DMS114 treated with DMSO at 0.1 percent for 48 hours (cell line): ENCODE measurements around the gene C1QTNF9B.
"Not testable (repeated sequence)": the region's sequence is repeated elsewhere in the genome, so short reads cannot be mapped to it uniquely, and the experiment has no call there.

ENCODE experiments used
- DNase-seq: peaks from one replicate; lab custom pipeline; 2025; ENCODE audit not compliant: unreplicated experiment; lab: John Stamatoyannopoulos, UW

C1QTNF9B gene

DNA sequence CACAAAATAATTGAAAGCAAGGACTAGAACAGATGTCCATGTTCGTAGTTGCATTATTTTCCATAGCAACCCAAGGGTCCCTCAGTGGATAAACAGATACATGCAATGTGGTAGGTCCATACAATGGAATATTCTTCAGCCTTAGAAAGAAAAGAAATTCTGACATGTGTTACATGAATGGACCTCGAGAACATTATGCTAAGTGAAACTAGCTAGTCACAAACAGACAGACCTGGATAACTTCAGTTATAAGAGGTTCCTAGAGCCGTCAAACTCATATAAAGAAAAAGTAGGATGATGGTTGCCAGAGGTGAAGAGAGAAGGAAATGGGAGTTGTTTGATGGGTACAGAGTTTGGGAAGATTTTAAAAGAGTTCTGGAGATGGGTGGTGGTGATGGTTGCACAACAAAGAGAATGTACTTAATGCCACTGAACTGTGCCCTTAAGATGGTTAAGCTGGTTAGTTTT lies at the start of gene C1QTNF9B:
C1QTNF9B (minus strand) TSS at position 51 of the 468 bp plus-strand sequence.
- DNase-seq: not testable (repeated sequence)

DNA sequence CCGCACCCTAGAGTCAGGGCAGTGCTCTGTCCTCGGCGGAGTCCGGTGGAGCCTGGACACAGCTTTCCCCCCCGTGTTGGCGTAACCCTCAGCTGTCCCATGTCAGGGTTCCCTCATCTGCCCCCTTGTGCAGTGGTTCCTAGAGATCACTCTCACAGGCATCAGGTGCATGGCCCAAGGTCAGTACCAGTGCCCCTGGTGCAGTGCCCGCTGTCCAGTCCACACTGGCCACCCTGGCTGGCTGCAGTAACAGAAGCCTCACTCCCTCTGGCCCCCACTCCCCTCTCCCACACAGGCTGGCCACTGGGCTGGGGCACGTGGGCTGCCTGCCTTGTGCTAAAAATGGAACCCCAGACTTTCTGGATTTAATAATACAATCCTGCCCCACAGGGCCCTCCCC lies 49.6 kb upstream of the C1QTNF9B start:
- no peak for DNase-seq

DNA sequence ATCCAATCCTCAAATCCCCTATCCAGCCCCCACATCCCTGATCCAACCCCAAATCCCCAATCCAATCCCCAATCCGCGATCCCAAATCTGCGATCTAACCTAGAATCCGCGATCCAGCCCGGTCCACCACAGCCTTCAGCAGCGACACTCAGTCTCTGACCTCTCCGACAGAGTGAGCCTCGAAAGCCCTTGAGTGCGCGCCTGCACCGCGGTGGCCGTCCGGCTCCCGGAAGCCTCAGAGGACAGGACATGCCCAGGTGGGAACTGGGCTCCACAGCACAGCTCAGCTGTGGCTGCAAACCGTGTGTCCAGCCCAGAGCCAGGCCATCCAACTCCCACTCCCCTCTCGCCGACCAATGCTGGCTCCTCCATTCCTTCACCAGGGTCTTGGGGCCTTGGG lies 48.8 kb upstream of the C1QTNF9B start:
- no peak for DNase-seq

DNA sequence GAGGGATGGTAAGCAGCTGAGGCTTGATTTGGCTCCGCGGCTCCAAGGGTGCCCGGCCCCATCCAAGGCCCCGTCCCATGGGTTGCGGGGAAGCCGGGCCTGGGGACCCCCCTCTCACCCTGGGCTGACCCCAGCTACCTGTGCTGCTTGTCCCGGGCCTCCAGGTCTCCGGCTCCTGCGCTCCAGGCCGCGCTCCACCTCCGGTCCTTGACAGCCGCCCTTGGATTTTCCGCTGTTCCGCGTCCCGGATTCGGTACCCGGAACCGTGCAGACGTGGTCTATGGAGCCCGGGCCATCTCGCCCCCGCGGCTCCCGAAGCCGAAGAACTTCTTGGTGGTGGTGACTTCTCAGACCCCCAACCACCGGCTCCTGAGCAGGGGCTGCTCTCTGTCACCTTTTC lies 48.3 kb upstream of the C1QTNF9B start:
- DNase-seq: no peak

DNA sequence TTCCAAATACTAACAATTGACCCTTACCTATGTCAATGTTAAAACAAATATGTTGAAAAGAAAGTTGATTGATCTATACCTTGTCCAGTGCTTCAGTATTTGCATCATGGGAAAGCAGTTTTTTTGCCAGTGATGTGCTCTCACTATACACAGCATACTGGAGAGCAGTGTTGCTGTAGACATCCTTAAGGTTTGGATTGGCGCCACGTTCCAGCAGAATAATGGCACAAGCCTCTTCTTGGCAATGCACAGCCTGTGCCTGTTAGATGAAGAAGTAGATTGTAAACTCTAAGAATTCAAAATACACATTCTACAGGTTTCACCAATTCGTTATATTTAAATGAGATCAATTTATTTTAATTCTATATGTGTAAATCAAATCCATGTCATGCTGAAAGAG lies 43.9 kb upstream of the C1QTNF9B start:
- DNase-seq: no peak

DNA sequence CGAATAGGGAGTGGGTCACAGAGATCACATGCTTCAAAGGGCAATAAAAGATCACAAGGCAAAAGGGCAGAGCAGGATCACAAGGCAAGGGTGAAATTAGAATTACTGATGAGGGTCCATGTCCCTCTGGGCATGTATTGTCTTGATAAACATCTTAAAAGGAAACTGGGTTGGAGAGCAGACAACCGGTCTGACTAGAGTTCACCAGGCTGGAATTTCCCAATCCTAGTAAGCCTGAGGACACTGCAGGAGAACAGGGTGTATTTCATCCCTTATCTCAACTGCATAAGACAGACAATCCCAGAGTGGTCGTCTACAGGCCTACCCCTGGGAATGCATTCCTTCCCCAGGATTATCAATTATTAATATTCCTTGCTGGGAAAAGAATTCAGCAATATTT lies 42.4 kb upstream of the C1QTNF9B start:
- not testable (repeated sequence) for DNase-seq

DNA sequence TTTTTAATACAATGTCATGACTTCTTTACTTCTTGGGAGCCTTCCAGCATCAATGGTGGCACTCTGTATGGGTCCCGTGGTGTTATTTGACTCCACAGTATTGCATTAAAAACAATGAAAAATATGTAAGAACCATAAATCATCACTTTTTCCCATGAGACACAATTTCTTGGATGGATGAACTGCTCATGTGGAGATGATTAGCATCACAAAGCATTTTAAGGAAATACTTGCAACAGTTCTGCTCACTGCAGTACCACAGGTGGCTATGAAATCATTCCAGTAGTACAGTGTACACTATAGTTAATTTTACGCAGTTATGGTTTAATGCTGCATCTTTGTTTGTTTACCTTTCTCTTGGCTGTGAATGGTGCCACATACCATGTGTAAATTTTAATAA lies 37.2 kb upstream of the C1QTNF9B start:
- DNase-seq: no peak

DNA sequence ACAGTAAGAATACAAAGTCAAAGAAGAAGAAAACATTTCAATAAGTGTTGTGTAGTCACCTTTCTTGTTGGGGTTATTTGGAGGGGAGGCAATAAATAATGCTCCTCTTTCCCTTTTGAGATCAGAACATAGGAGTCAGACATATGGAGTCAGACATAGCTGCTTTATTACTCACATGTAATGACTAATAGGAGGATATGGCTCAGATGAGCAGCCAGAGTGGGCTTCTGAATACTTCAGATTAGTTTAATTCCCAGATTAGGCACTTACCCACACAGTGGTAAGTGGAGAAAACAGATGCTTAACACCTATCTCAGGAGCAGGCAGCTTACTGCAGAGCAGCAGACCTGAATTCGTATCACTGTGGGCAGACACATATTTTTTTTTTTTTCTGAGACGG lies 31.7 kb upstream of the C1QTNF9B start:
- no peak for DNase-seq

DNA sequence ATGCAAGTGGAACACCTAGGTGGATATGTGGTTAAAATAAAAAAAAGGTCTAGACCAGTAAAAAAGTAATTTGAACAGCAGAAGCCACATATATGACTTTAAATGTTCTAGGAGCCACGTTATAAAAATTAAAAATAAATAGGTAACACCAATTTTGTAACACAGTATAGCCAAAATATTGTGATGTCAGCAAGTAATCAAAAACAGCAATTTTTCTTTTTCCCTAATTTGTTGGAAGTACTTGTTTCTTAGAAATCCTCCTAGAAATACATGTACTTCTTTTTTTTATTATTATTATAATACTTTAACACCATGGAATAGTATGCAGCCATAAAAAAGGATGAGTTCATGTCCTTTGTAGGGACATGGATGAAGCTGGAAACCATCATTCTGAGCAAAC lies 25.7 kb upstream of the C1QTNF9B start:
- no peak for DNase-seq

DNA sequence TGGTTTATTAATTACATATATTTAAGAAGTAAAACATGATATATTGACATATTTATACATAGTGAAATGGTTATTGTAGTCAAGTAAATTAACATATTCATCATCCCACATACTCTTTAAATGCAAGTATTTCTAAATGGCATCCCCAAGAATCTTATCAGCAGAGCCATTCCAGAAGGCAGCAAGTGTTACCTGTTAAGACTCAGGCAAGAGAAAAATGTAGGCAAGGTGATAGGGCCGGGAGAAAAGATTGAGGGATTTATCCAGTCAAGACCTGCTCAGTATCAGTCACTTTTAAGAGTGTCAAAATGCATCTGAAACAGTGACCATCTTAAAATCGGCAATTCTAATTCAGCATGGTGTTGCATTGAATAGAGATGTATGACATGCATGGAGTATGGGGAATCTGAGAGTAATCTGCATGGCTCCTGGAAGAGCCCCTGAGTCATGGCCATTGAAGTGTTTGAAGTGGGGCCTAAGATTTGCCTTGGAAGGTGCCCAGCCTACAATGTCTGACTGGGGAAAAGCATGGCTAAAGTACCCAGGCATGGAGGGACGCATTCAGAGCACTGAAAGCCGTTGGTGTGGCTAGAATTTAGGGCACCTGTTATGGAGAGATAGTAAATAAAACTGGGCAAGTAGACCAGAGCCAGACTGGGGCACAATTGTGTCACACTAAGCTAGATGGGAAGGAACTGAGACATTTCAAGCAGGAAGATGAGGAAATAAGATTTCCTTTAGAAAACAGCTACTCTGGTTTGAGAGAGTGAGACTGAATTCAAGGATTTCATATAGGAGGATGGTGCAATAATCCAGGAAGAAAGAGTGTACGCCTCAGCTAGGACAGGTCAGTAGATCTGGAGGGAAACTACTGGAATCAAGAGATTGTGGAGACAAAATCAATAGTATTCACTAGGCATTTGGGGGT lies 25.0 kb upstream of the C1QTNF9B start:
- DNase-seq: no peak

DNA sequence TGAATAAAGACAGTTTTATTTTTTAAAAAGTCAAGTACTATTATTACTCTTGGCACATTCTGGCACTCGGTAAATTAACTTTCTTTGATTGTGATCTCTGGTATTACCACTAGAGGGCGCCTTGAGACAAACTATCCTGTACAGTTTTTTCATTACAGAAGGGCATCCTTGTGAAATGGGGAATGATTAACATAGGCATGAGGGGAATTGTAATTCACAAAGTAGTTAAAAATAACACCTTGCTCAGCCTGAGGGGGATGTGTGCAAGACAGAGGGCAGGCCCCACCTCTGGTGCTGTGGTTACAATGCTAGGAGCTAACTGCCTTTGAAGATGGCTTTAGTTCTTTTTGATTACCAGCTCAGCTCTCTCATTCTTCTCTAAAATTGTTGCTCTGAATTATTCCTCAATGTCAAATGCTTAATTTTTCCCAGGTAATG lies 24.2 kb upstream of the C1QTNF9B start:
- DNase-seq: no peak

DNA sequence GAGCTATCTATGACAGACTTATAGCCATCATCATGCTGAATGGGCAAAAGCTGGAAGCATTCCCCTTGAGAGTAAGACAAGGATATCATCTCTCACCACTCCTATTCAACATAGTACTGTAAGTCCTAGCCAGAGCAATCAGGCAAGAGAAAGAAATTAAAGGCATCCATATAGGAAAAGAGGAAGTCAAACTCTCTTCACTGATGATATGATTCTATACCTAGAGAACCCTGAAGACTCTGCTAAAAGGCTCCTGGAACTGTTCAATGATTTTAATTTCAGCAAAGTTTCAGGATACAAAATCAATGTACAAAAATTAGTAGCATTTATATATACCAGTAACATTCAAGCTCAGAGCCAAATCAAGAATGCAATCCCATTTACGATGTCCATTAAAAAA lies 21.7 kb upstream of the C1QTNF9B start:
- DNase-seq: no peak

DNA sequence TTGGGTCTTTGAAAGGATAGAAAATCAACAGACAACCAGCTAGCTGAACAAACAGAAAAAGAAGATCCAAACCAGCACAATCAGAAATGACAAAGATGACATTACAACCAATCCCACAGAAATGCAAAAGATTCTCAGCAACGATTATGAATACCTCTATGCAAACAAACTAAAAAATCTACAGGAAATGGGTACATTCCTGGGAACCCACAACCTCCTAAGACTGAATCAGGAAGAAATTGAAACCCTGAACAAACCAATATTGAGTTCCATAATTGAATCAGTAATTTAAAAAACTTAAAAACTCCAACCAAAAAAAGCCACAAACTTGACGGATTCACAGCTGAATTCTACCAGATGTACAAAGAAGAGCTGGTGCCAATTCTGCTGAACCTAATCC lies 20.9 kb upstream of the C1QTNF9B start:
- no peak for DNase-seq

DNA sequence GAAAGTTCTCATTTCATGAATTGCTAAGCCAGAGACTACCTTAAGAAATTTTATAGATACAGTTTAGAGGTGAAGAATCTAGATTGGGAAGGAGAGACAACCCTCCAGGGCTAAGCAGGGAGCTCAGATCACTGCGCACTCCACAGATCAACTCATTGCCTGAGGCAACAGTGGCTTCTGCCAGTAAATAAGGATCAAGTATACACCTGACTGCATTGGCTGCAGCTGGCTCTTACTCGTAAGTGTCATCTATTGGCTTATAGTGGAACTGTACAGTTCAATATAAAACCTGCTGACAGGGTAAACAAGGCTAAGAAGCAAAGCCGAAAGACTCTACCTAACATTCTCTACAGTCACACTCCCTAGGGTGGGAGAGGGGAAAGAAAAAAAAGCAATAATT lies 18.0 kb upstream of the C1QTNF9B start:
- DNase-seq: no peak

DNA sequence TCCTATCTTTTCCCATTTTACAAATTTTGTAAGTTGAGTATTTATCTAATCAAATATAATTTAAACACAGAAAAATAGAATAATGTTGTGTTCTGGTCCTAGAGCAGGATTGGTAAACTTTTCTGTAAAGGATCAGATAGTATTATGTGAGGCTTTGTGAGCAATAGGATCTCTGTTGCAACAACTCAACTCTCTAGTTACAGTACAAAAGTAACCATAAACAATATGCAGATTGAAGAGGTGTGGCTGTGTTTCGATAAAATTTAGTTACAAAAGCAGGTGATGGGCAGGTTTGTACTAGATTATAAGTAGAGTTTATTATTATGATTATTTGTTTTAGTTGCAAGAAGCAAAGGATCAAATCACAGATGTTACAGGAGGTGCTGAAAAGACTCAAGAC lies 15.2 kb upstream of the C1QTNF9B start:
- DNase-seq: no peak

DNA sequence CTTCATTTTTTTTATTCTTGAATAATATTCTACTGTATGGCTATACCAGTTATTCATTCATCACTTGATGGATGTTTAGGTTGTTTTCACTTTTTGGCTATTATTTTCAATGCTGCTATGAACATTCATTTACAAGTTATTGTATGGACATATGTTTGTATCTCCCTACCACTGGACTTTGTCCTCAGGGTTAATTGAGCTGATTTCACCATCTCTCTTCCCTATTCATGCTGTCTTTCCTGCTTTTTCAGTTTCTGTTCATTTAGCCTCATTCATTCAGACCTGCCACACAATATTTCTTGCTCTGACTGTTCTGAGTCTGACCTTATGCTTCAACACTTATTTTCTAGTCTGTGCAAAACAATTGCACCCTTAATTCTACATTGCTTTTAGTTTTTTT lies 12.3 kb upstream of the C1QTNF9B start:
- DNase-seq: no peak

DNA sequence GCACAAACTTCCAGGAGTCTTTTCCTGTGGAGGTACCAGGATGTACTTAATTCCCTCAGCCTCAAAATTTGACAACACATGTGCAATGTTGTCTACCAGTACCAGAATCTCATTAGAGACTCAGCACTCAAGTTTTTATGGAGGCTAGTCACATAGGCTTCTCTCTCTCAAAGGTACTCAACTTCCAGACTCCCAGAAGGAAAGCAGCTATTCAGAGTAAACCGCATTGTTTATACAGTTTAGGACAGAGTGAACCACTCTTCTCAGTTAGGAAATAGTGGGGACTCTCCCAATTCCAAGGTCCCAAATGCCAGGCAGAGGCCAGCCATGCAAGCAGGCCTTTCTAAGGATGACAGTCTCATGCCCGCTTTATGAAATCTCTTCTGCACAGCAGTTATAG lies 8.5 kb upstream of the C1QTNF9B start:
- DNase-seq: no peak

DNA sequence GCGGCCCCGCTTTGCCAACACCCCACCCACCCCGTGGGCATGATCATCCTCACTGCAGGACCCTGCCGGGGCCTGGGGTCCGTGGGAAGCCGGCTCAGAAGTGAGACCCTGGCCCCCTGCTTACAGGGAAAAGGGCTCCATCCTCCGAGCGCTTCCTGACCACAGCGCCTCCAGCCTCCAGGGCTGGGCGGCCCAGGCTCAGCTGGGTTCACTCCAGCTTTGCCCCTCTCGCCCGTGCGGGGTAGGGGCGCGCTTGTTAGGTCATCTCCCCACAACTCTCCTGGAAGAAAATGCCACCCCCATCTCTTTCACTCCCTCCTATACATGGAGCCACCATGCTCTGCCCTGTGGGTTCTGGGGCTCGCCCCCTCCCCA lies 6.6 kb upstream of the C1QTNF9B start:
- DNase-seq: no peak

DNA sequence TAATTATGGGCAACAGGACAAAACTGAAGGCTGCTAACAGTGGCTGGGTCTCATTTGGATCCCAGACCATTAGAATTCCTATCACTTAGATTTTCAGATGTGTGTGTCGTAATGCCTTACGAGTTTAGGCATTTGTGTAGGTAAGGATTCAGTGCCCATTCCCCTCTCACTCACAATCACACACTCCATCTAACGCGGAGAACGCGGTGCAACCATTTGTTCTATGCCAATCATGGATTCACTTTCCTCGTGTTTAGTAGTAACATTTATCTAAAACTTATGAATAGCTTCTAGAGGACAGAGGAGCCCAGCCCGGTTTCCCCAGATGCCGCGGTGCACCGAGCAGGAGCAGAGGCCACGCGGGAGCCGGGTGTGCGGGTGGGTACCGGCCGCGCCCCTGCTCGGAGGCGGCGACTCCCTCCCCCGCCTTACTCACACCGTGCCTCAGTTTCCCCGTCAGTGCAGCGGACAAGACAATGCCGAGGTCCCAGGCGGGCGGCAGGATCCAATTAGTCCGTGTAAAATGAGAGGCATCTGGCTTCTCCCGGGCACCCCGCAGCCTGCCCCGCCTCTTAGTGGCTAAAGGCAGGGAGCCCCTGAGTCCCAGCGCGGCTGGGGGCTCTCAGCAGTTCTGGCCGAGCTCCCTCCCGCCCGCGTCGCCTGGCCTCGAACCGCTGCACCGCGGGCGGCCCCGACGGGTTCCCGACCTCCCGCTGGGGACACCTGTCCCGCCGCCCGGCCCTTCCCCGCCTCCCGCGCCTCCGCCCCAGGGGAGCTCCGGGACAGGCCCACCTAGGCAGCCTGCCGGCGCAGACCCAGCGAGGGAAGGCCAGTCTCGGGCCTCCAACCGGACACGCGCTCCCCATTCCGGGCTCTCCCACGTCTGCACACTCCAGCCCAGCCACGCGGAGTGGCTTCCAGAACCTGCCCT lies 5.9 kb upstream of the C1QTNF9B start:
- no peak for DNase-seq

DNA sequence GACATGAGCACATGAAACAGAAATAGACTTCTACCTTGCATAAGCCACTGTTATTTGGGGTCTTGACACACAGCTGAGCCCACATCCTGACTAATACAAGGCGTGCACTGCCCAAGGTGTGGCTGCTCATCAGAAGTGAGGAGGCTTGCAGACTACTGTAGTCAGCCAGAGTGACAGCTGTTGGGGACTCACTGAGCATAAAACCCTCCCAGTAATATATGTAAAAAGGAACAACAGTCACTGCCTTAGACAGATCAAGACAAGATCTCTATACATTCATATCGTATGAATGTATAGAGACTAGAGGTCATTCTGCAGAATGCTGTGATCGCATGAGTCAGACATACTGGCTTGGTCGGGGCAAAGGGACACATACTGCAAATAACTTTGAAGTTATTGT lies 4.1 kb upstream of the C1QTNF9B start:
- no peak for DNase-seq

DNA sequence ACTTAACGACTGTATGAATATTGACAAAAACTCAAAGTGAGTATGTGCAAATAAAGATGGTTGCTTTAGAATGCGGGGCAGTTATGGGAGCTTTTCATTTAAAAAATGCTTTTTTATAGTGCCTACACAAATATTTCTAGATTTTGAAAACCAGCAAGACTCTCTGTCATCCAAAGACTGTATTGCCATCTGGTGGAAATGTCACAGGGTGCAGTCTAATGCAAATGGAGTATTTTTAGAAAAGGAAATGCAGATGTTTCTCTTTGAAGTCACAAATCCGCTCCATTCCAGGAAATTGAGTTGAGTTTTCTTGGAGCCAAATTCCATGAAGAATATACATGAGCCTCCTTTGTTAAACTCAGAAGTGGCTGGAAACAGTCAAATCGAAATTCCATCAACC lies 2.3 kb upstream of the C1QTNF9B start:
- DNase-seq: no peak

DNA sequence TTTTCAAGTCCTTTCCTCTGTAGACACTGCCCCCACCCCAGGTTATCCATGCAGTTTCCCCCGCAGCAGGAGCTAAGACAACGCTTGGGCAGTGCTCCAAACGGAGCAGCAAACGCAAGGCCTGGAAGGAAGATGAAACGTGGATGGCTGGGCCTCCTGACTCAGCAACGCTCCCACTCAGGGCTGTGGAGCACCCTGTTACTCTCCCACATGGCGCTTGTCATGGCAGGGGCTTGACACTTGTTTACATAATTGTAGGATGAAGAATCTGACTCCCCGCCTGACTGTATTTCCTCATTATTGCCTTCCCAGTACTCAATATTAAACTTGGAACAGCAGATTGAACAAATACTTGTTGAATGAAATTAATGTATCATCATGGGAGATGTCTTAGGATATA lies 799 bp upstream of the C1QTNF9B start:
- DNase-seq: no peak
